GDM1 (cell line): ENCODE results near the gene ANKAR.
"Not testable (repeated sequence)": the region's sequence is repeated elsewhere in the genome, so short reads cannot be mapped to it uniquely, and the experiment has no call there.

ENCODE experiments used
- DNase-seq: peaks from one replicate; lab custom pipeline; 2025; lab: John Stamatoyannopoulos, UW

ANKAR gene

GRCh38 chr2:189658306-189659212, 15.9 kb upstream of the ANKAR start:
- no peak for DNase-seq

GRCh38 chr2:189659734-189660133, 14.7 kb upstream of the ANKAR start:
- no peak for DNase-seq

DNA sequence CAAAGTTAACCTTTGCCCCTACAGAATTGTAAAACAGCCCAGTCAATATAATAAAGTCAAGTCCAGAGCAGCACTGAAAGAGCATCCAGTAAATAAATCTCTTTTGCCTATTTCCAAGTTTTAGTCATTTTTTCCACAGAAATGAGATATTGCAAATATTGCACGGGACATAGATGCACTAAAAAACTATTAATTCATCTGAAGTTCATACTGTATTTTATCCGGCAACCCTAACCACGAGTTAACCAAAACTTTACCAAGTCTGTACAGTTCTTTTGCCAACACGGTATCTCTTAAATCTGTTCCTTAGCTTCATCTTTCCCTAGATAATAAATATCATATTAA, 13.7 kb upstream of the ANKAR start:
- no peak for DNase-seq

GRCh38 chr2:189661148-189661956, 13.1 kb upstream of the ANKAR start, which contains the start of gene ASNSD1:
Gene ASNSD1 (plus strand): TSS chr2:189661459. CDS start chr2:189666133, 4,674 bp downstream.
- peak; percentile 98 for DNase-seq

GRCh38 chr2:189661957-189662321, 12.5 kb upstream of the ANKAR start:
- no peak for DNase-seq

DNA sequence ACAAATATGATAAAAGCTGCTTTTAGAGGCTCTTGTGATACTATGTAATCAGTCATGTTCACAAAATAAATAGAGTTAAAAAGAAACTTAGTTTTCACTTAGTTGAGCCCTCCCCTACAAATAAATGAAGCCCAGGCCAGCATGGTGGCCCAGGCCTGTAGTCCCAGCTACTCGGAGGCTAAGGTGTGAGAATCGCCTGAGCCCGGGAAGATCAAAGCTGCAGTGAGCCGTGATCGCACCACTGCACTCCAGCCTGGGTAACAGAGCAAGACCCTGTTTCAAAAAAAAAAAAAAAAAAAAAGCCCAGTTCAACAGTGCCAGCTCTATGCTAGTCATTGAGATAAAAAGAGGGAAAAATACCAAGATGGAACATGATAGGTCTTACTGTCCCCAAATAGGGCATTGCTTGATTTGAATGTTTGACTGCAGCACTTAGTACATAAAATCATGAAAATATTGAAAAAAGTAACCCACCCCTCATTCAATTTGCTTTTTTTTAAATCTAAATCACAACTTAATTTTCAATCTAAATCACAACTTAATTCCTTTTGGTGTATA, 11.7 kb upstream of the ANKAR start:
- DNase-seq = no peak

- DNase-seq = not testable (repeated sequence)
Measured at GRCh38 chr2:189663319-189663718, 11.2 kb upstream of the ANKAR start.

DNA sequence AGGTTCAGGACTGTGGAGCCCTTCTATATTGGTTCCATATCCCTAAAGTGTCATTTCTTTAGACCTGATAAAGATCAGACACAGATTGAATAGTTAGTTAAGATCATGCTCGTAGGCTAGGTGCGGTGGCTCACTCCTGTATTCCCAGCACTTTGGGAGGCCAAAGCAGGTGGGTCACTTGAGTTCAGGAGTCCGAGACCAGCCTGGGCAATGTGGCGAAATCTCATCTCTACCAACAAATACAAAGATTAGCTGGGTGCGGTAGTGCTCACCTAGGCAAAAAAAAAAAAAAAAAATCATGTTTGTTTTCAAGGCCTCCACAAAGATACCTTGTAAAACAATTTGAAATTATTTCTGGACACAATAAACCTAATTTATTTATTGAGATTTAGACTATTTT, 4.6 kb upstream of the ANKAR start:
- no peak for DNase-seq

DNA sequence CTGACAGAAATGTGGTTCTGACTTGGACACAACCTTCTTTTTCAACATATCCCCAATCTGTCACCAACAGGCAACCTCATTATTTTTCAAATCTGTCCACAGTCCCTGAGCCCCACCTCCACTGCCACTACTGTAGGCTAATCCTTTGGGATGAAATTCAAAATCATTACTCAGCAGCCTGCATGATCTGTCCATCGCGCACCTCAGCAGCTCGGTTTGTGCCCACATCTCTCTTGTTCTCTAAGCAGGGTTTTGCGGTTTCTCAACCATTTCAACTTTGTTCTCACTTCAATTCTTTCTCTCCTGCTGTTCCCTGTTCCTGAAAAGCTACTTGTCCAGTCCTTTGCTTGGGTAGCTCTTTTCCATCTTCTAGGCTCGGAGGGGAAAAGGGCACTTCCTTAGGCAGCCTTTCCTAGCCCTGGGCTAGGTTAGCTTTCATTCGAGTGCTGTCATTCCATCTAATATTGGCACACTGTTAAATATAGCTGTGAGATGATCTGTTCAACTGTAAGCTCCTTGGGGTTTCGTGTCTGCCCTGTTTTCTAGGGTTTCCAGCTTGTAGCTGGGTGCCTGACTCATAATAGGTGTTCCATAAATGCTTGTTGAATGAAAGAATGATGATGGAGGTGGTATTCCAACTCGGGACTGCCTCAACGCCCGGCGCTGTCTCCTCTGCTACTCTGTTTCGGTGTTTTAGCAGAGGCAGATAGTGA, 653 bp upstream of the ANKAR start:
- no peak for DNase-seq

GRCh38 chr2:189676471-189676870, 2.0 kb downstream of the ANKAR start:
- no peak for DNase-seq

DNA sequence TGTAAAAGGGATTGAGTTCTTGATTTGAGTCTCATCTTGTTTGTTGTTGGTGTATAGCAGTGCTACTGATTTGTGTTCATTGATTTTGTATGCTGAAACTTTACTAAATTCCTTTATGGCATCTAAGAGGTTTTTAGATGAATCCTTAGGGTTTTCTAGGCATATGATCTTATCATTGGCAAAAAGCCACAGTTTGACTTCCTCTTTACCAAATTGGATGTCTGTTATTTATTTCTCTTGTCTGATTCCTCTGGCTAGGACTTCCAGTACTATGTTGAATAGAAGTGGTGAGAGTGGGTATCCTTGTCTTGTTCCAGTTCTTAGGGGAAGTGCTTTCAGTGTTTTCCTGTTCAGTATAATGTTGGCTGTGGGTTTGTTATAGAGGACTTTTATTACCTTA, 4.8 kb downstream of the ANKAR start:
- peak; percentile 21 for DNase-seq

- DNase-seq = no peak
Measured at GRCh38 chr2:189681203-189681602, 6.7 kb downstream of the ANKAR start.

DNA sequence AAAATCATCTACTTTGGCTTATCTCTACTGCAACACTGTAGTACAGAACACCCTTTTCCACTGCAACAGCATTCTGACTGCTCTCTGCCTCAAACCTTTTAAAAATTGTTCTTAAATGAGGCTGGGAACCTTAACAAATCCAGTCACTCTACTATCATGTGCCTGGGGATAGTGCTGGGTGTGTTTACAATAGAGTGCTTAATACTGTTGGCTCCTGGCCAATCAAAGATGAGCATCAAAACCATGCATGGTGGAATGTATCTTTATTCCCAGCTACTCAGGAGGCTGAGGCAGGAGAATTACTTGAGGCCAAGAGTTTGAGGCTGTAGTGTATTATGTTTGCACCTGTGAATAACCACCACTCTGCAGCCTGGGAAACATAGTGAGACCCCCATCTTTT, 7.4 kb downstream of the ANKAR start:
- DNase-seq = no peak

GRCh38 chr2:189683348-189683747, 8.9 kb downstream of the ANKAR start:
- DNase-seq = no peak

GRCh38 chr2:189684811-189685210, 10.3 kb downstream of the ANKAR start:
- DNase-seq = no peak

- DNase-seq = peak; percentile 37
Measured at GRCh38 chr2:189685540-189686229, 11.2 kb downstream of the ANKAR start.

DNA sequence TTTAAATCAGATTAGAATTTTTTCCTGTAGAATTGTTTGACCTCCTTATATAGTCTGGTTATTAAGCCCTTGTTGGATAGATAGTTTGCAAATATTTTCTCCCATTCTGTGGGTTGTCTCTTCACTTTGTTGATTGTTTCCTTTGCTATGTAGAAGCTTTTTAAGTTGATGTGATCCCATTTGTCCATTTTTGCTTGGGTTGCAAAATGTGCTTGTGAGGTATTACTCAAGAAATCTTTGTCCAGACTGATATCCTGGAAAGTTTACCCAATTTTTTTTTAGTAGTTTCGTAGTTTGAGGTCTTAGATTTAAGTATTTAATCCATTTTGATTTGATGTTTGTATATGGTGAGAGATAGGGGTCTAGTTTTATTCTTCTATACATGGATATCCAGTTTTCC, 13.3 kb downstream of the ANKAR start:
- not testable (repeated sequence) for DNase-seq

GRCh38 chr2:189696223-189696622, 21.8 kb downstream of the ANKAR start:
- DNase-seq = no peak

GRCh38 chr2:189698020-189698887, 23.8 kb downstream of the ANKAR start:
- peak; percentile 19 for DNase-seq

GRCh38 chr2:189700681-189701080, 26.2 kb downstream of the ANKAR start:
- no peak for DNase-seq

DNA sequence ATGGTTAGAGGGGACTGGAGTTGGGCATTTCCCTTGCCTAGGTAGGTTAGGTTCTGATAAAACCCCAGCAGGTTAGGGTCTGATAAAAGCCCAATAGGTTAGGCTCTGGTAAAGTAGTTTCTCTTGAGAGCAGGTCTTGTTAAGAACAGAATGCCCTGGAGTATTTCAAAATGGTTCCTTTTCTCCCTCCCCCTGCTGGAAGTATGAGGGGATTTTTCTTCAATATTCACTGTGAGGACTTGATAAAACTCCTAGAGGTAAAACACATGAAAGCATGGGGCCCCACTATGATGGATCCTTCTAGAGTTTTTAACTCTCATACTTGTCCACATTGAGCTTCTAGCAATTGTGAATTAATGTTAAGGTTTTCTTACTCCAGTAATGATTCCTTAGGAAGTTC, 27.6 kb downstream of the ANKAR start:
- no peak for DNase-seq
